HepG2 (cell line): ENCODE measurements around the gene SPPL3. TPM values are rescaled to one million over a fixed set of nuclear protein-coding genes. Genes with fewer than 3 reads are reported as not detected.

Source experiments
- ATAC-seq: fragments of 200-7000 bp; cut with Tn5 transposase; 3 replicates; pipeline ENCODE4 v1.9.1; 2020; ENCODE audit warnings: mild to moderate bottlenecking, moderate library complexity
- BruUV-seq: library from RNA; stranded (reverse); fragments of 400-500 nt; replicated peaks from 2 replicates; lab custom pipeline; 2021; lab: Mats Ljungman, UMichigan
- CTCF ChIA-PET: fragments of 300-600 bp; formaldehyde crosslinking; extraction: SDS; loops from one replicate; lab custom pipeline; 2021; ENCODE audit warnings: low total read pairs, inconsistent platforms, low intra/inter-chr PET ratio; lab: Yijun Ruan, JAX
- POLR2A ChIA-PET: fragments of 350-600 bp; sonication (Branson Sonifier 250); formaldehyde crosslinking; loops from one replicate; lab custom pipeline; 2020; ENCODE audit warnings: antibody characterized with exemption, inconsistent platforms; lab: Yijun Ruan, JAX
- DNase-seq: peaks from one replicate; pipeline ENCODE4 v3.0.0-alpha.2; 2015; ENCODE audit warnings: low spot score
- FAIRE-seq: peaks from 3 replicates; lab custom pipeline; 2011; peaks lifted over from hg19 to GRCh38; lab: Jason Lieb, UNC
- H2AFZ ChIP-seq: one replicate; pipeline ENCODE4 v1.6.1; 2011; ENCODE audit warnings: low read length, inconsistent platforms
- H3K27ac ChIP-seq: fragments of 300-600 bp; 3 replicates; pipeline ENCODE4 v1.8.0; 2011; ENCODE audit warnings: mixed run types, mild to moderate bottlenecking, mixed read lengths, low read length, inconsistent platforms; ENCODE audit not compliant: insufficient read depth; ENCODE audit errors: extremely low read length
- H3K27me3 ChIP-seq, 2 experiments: fragments of 200-600 bp in 1 of 2; 2 replicates in 1 of 2; 3 replicates in 1 of 2; pipeline versions ENCODE4 v1.6.0 to v1.8.0; 2011; ENCODE audit warnings: low read length in 2 of 2, mild to moderate bottlenecking in 2 of 2, moderate library complexity in 2 of 2, inconsistent platforms in 1 of 2; ENCODE audit not compliant: insufficient read depth in 2 of 2, control insufficient read depth in 1 of 2
- H3K36me3 ChIP-seq, 2 experiments: fragments of 200-600 bp in 1 of 2; replicated peaks in 1 of 2; 2 replicates in 1 of 2; 3 replicates in 1 of 2; pipeline versions ENCODE4 v1.5.1 to v1.8.0; 2011; ENCODE audit warnings: low read length in 2 of 2, inconsistent platforms in 1 of 2; ENCODE audit not compliant: insufficient read depth in 2 of 2, control insufficient read depth in 1 of 2
- H3K4me1 ChIP-seq: 2 replicates; pipeline ENCODE4 v1.5.1; 2012; ENCODE audit warnings: low read length, inconsistent platforms; ENCODE audit not compliant: insufficient read depth
- H3K4me2 ChIP-seq: 2 replicates; pipeline ENCODE4 v1.6.0; 2011; ENCODE audit warnings: low read depth, low read length, inconsistent platforms
- H3K4me3 ChIP-seq, 3 experiments: fragments of 200-600 bp in 1 of 3; sonication (generic), shearing (Covaris generic) in 1 of 3; replicated peaks in 1 of 3; 2 replicates each; pipeline ENCODE4 v1.5.1; 2011 to 2016; ENCODE audit warnings: low read length in 3 of 3, inconsistent platforms in 2 of 3, low read depth in 2 of 3, mild to moderate bottlenecking in 2 of 3, control low read depth in 1 of 3, mixed read lengths in 1 of 3; ENCODE audit not compliant: insufficient read depth in 1 of 3
- H3K79me2 ChIP-seq: one replicate; pipeline ENCODE4 v1.6.1; 2011; ENCODE audit warnings: low read length, inconsistent platforms; ENCODE audit not compliant: insufficient read depth
- H3K9ac ChIP-seq: 2 replicates; pipeline ENCODE4 v1.6.0; 2011; ENCODE audit warnings: mild to moderate bottlenecking, low read depth, low read length, inconsistent platforms; ENCODE audit not compliant: insufficient read depth
- H3K9me3 ChIP-seq: 2 replicates; pipeline ENCODE4 v1.5.1; 2012; ENCODE audit warnings: mild to moderate bottlenecking, low read length
- H4K20me1 ChIP-seq: 2 replicates; pipeline ENCODE4 v1.6.0; 2011; ENCODE audit warnings: inconsistent platforms, mild to moderate bottlenecking, low read length, moderate library complexity; ENCODE audit not compliant: insufficient read depth
- ARID3A ChIP-seq: IDR thresholded peaks from 2 replicates; pipeline ENCODE4 v1.6.1; 2012; ENCODE audit warnings: low read depth, low read length, improper control_type of control experiment
- CENPX ChIP-seq: sonication (generic); formaldehyde crosslinking; IDR thresholded peaks from 2 replicates; pipeline ENCODE4 v1.9.0; 2021; ENCODE audit warnings: mild to moderate bottlenecking, missing genetic modification reagents, moderate library complexity
- DNMT1 ChIP-seq: sonication (generic); formaldehyde crosslinking; IDR thresholded peaks from 2 replicates; pipeline ENCODE4 v1.5.1; 2020; ENCODE audit warnings: mild to moderate bottlenecking, missing genetic modification reagents
- ELF3 ChIP-seq: IDR thresholded peaks from 2 replicates; pipeline ENCODE4 v1.6.1; 2016; ENCODE audit warnings: missing genetic modification reagents, missing compliant biosample characterization
- FIP1L1 ChIP-seq: fragments of 200-400 bp; formaldehyde crosslinking; IDR thresholded peaks from 2 replicates; pipeline ENCODE4 v1.6.1; 2018; ENCODE audit warnings: low read depth, mild to moderate bottlenecking, low read length, moderate library complexity, borderline replicate concordance; ENCODE audit not compliant: insufficient read depth
- HOXA9 ChIP-seq: sonication (generic); formaldehyde crosslinking; IDR thresholded peaks from 2 replicates; pipeline ENCODE4 v1.8.1; 2022; ENCODE audit warnings: missing genetic modification reagents, mild to moderate bottlenecking, moderate library complexity, borderline replicate concordance
- KMT2A ChIP-seq: sonication (generic); formaldehyde crosslinking; IDR thresholded peaks from 2 replicates; pipeline ENCODE4 v1.4.0; 2020; ENCODE audit warnings: missing genetic modification reagents
- NFYB ChIP-seq: sonication (generic); formaldehyde crosslinking; IDR thresholded peaks from 2 replicates; pipeline ENCODE4 v1.4.0; 2020; ENCODE audit warnings: missing genetic modification reagents
- NR0B2 ChIP-seq: sonication (generic); formaldehyde crosslinking; IDR thresholded peaks from 2 replicates; pipeline ENCODE4 v1.4.0; 2020; ENCODE audit warnings: mild to moderate bottlenecking, missing genetic modification reagents
- NR2F1 ChIP-seq, 2 experiments: fragments of 450-650 bp in 1 of 2; formaldehyde crosslinking in 1 of 2; IDR thresholded peaks; 2 replicates each; pipeline versions ENCODE4 v1.5.0 to v1.6.1; 2016 to 2020; ENCODE audit warnings: mild to moderate bottlenecking in 1 of 2, missing compliant biosample characterization in 1 of 2, missing genetic modification reagents in 1 of 2, moderate library complexity in 1 of 2
- NRL ChIP-seq: sonication (generic); formaldehyde crosslinking; IDR thresholded peaks from 2 replicates; pipeline ENCODE4 v1.5.0; 2020; ENCODE audit warnings: missing genetic modification reagents, mild to moderate bottlenecking, moderate library complexity, borderline replicate concordance
- PHB2 ChIP-seq: fragments of 450-650 bp; IDR thresholded peaks from 2 replicates; pipeline ENCODE4 v1.6.1; 2018; ENCODE audit not compliant: partially characterized antibody
- TGIF2 ChIP-seq: IDR thresholded peaks from 2 replicates; pipeline ENCODE4 v1.6.1; 2016; ENCODE audit warnings: control low read depth, missing compliant biosample characterization
- ZBTB37 ChIP-seq: sonication (generic); formaldehyde crosslinking; IDR thresholded peaks from 2 replicates; pipeline ENCODE4 v1.4.0; 2020; ENCODE audit warnings: mild to moderate bottlenecking, missing genetic modification reagents
- ZNF232 ChIP-seq: sonication (generic); formaldehyde crosslinking; IDR thresholded peaks from 2 replicates; pipeline ENCODE4 v1.4.0; 2020; ENCODE audit warnings: missing genetic modification reagents, borderline replicate concordance
- ZNF501 ChIP-seq: sonication (generic); formaldehyde crosslinking; IDR thresholded peaks from 2 replicates; pipeline ENCODE4 v1.5.1; 2020; ENCODE audit warnings: mild to moderate bottlenecking, moderate library complexity, missing genetic modification reagents
- ZNF629 ChIP-seq: sonication (generic); formaldehyde crosslinking; conservative IDR thresholded peaks from 2 replicates; pipeline ENCODE4 v1.5.0; 2020; ENCODE audit warnings: missing genetic modification reagents
- WGBS: methylation state at CpG from one replicate; pipeline ENCODE4 v1.1.6; 2017; ENCODE audit warnings: low lambda C conversion rate; 5-methylcytosine and 5-hydroxymethylcytosine counted together
- in situ Hi-C: cut with HindIII; loops from 2 replicates; pipeline ENCODE4 v1.10.0; 2017; ENCODE audit warnings: low pct_unique_long_range_greater_than_20kb; ENCODE audit not compliant: extremely low pct_ligation_motif_present
- intact Hi-C: fragments of 100-400 bp; cut with micrococcal nuclease; formaldehyde crosslinking; loops from one replicate; pipeline ENCODE4 v1.10.0; 2022; ENCODE audit not compliant: unreplicated experiment
- polyA plus RNA-seq, 8 experiments: library from polyadenylated mRNA; depleted of rRNA in 3 of 8; stranded (reverse) in 7 of 8; unstranded in 1 of 8; fragments of >200 nt; fragmentation: Illumina TruSeq in 4 of 8; extraction: Trizol in 4 of 8; gene quantifications; 2 replicates each; pipeline versions ENCODE4 v1.2.1 to v1.2.3, GENCODE V29; 2011 to 2016; ENCODE audit warnings: low read depth in 4 of 8, missing spikeins in 1 of 8, mixed read lengths in 1 of 8; ENCODE audit not compliant: insufficient read depth in 1 of 8
- total RNA-seq, 5 experiments: library from RNA; depleted of rRNA; stranded (reverse); fragments of >200 nt; fragmentation: Illumina TruSeq; extraction: Trizol; gene quantifications; 2 replicates each; pipeline ENCODE4 v1.2.3, GENCODE V29; 2016; ENCODE audit warnings: low read depth in 1 of 5

SPPL3 gene
- total and polyA plus RNA-seq, 2 of the 13 experiments (the other 11 are each of a cell fraction or from before 2014, with no cell fraction given) = 8.9 to 9.1 TPM

- Histone ChIP-seq H3K4me2 (no peak overlapping the region), H3K4me1 (no peaks in the 10 kb centered on the region), H3K79me2 (no peaks in the 10 kb centered on the region), H3K9me3 (no peaks in the 10 kb centered on the region), H3K27ac (no peak overlapping the region), H3K9ac (no peak overlapping the region), H3K27me3 (no peaks in the 10 kb centered on the region), H3K36me3 (peaks cover 17 to 67% of the 10 kb centered on the region in 2 experiments), H2AFZ (no peak overlapping the region), H4K20me1 (no peaks in the 10 kb centered on the region), H3K4me3 (no peak overlapping the region)
- CTCF ChIA-PET = no interaction called here
- DNase-seq = no peak
- in situ Hi-C loops (no loop called here), intact Hi-C loops (no loop called here)
- BruUV-seq = no TSS peak
- TF ChIP-seq NRL (no peak), TGIF2 (CRISPR knock-in tag) (no peak), NR2F1 (CRISPR knock-in tag; IDR thresholded peaks at IDR 0.05) (no peak), ZNF629 (CRISPR knock-in tag) (peak; percentile 72)
- FAIRE-seq = no peak
- ATAC-seq = no peak
- POLR2A ChIA-PET = interaction anchor here (0.6 kb wide), 1 partner anchor 10 kb away, joined by 3 read pairs; no protein-coding TSS in a partner anchor
- whole genome bisulfite sequencing = 96% methylated on average over 4 of the region's 5 CpGs
Measured at GRCh38 chr12:120766566-120766965, 137.6 kb downstream of the SPPL3 start.

- Histone ChIP-seq H3K36me3 (peaks cover 17 to 70% of the 10 kb centered on the region in 2 experiments), H3K9ac (no peak overlapping the region), H3K27ac (no peak overlapping the region), H3K9me3 (no peaks in the 10 kb centered on the region), H3K4me2 (no peak overlapping the region), H3K4me1 (no peaks in the 10 kb centered on the region), H4K20me1 (no peaks in the 10 kb centered on the region), H3K4me3 (no peak overlapping the region), H3K79me2 (no peaks in the 10 kb centered on the region), H3K27me3 (no peaks in the 10 kb centered on the region), H2AFZ (no peak overlapping the region)
- DNase-seq (no peak), FAIRE-seq (no peak), ATAC-seq (no peak)
- ChIA-PET POLR2A (interaction anchor here (0.6 kb wide), 1 partner anchor 17 kb away, joined by 5 read pairs; no protein-coding TSS in a partner anchor), CTCF (no interaction called here)
- BruUV-seq = no TSS peak
- 95% methylated on average over 9 of the region's 9 CpGs for WGBS
- in situ Hi-C loops = no loop called here
- intact Hi-C loops = no loop called here
- TF ChIP-seq NR0B2 (CRISPR knock-in tag) (no peak), CENPX (no peak), KMT2A (CRISPR knock-in tag) (no peak), PHB2 (no peak), ELF3 (CRISPR knock-in tag) (no peak), NFYB (CRISPR knock-in tag) (no peak), ARID3A (no peak), HOXA9 (CRISPR knock-in tag) (no peak), FIP1L1 (no peak), DNMT1 (CRISPR knock-in tag) (no peak), ZNF501 (no peak), ZNF232 (no peak), ZBTB37 (no peak)
Measured at GRCh38 chr12:120764816-120765215, 139.3 kb downstream of the SPPL3 start.
